Measurements from ENCODE around the gene FHL2. TPM values are rescaled to one million over a fixed set of nuclear protein-coding genes. Genes with fewer than 3 reads are reported as not detected.

Gene FHL2
- total RNA-seq, 1 experiment from 2014 or later: 21.1 TPM

- POLR2A ChIA-PET: no interaction called here
- H3K4me3 Mint-ChIP-seq: peak overlapping the region; percentile 42
Observed at GRCh38 chr2:105400138-105400540, 1.3 kb upstream of the FHL2 start.

GRCh38 chr2:105399207-105399861 is 483 bp upstream of the FHL2 start:
- ChIA-PET CTCF (interaction anchor here (0.6 to 1.0 kb wide), 4 partner anchors 14 to 161 kb away, joined by 3 to 6 read pairs (median 4); no protein-coding TSS in a partner anchor), POLR2A (interaction anchor here (0.6 kb wide), 1 partner anchor 20 kb away, joined by 3 read pairs; no protein-coding TSS in a partner anchor)
- Mint-ChIP-seq H3K36me3 (peaks cover 10% of the 10 kb centered on the region; the same call in 1 of the 2 replicates), H3K27me3 (ENCODE audit: low read depth) (peaks cover 25% of the 10 kb centered on the region), H3K27ac (no peak overlapping the region), H3K4me1 (peaks cover 32% of the 10 kb centered on the region), H3K9me3 (peaks cover 4% of the 10 kb centered on the region), H3K4me3 (peak overlapping the region; percentile 54)
- ATAC-seq: peak; percentile 5
- peak; percentile 36 for DNase-seq (ENCODE audit: low spot score)
- no peak for TF ChIP-seq GTF2I (CRISPR knock-in tag; conservative IDR thresholded peaks at IDR 0.05)
- no peak for TF ChIP-seq USF2 (CRISPR knock-in tag; IDR thresholded peaks at IDR 0.05)
- no peak for TF ChIP-seq GRHL2 (CRISPR knock-in tag; IDR thresholded peaks at IDR 0.05; ENCODE audit: insufficient replicate concordance, severe bottlenecking)
- no peak for TF ChIP-seq ZNF219 (CRISPR knock-in tag; IDR thresholded peaks at IDR 0.05; ENCODE audit: borderline replicate concordance)
- TF ChIP-seq ATF6 (CRISPR knock-in tag; IDR thresholded peaks at IDR 0.05): no peak
- TF ChIP-seq JAZF1 (CRISPR knock-in tag; IDR thresholded peaks at IDR 0.05): no peak
- TF ChIP-seq FOXP4 (CRISPR knock-in tag; IDR thresholded peaks at IDR 0.05): no peak; the same call in 1 of the 2 replicates
- peak; percentile 59; the same call in 1 of the 2 replicates for TF ChIP-seq MAX (CRISPR knock-in tag; IDR thresholded peaks at IDR 0.05)
- TF ChIP-seq FOXP1 (CRISPR knock-in tag; IDR thresholded peaks at IDR 0.05; ENCODE audit: borderline replicate concordance): peak; percentile 59; the same call in 1 of the 2 replicates
- no peak for TF ChIP-seq JUN (CRISPR knock-in tag; IDR thresholded peaks at IDR 0.05)
- TF ChIP-seq MLX (CRISPR knock-in tag; IDR thresholded peaks at IDR 0.05): no peak
- TF ChIP-seq MYBL2 (CRISPR knock-in tag; IDR thresholded peaks at IDR 0.05): no peak
- TF ChIP-seq MXD4 (CRISPR knock-in tag; IDR thresholded peaks at IDR 0.05; ENCODE audit: borderline replicate concordance): no peak
- 0 out of 2 replicates have a peak, but pooled peaks have one; percentile 31 for TF ChIP-seq SMAD3 (CRISPR knock-in tag; IDR thresholded peaks at IDR 0.05; ENCODE audit: borderline replicate concordance)
- TF ChIP-seq ELF4 (CRISPR knock-in tag; IDR thresholded peaks at IDR 0.05; ENCODE audit: low read depth): no peak; the same call in 1 of the 2 replicates
- no peak for TF ChIP-seq NFATC4 (CRISPR knock-in tag; IDR thresholded peaks at IDR 0.05)
- no peak; the same call in 1 of the 2 replicates for TF ChIP-seq ZNF281 (CRISPR knock-in tag; IDR thresholded peaks at IDR 0.05)
- no peak for TF ChIP-seq ATF1 (CRISPR knock-in tag; IDR thresholded peaks at IDR 0.05)

More at GRCh38 chr2:105400138-105400540, 1.3 kb upstream of the FHL2 start:
- CTCF ChIA-PET: interaction anchor here (0.6 kb wide), 1 partner anchor 162 kb away, joined by 3 read pairs; no protein-coding TSS in a partner anchor
- H3K9me3 Mint-ChIP-seq: peaks cover 4% of the 10 kb centered on the region
- peaks cover 36% of the 10 kb centered on the region for H3K4me1 Mint-ChIP-seq
- H3K36me3 Mint-ChIP-seq: peaks cover 10% of the 10 kb centered on the region; the same call in 1 of the 2 replicates
- no peak for DNase-seq (ENCODE audit: low spot score)
- H3K27me3 Mint-ChIP-seq (ENCODE audit: low read depth): peaks cover 25% of the 10 kb centered on the region
- no peak for ATAC-seq
- TF ChIP-seq ZNF671 (CRISPR knock-in tag; IDR thresholded peaks at IDR 0.05) (no peak), FOXJ3 (CRISPR knock-in tag; IDR thresholded peaks at IDR 0.05; ENCODE audit: borderline replicate concordance) (no peak), CDX4 (CRISPR knock-in tag; IDR thresholded peaks at IDR 0.05; ENCODE audit: borderline replicate concordance) (no peak), CREM (CRISPR knock-in tag; IDR thresholded peaks at IDR 0.05) (no peak), MYBL2 (CRISPR knock-in tag; IDR thresholded peaks at IDR 0.05) (no peak), TEAD1 (CRISPR knock-in tag; IDR thresholded peaks at IDR 0.05) (no peak), USF2 (CRISPR knock-in tag; IDR thresholded peaks at IDR 0.05) (no peak)
- no peak overlapping the region for H3K27ac Mint-ChIP-seq

All from WTC11 (cell line).